GM12878 (cell line): ENCODE results near the gene IQCK.

Source experiments
- CEBPB ChIP-seq, 2 experiments: fragments of 150-350 bp in 1 of 2; IDR thresholded peaks; 2 replicates each; pipeline ENCODE4 v1.6.1; 2012 to 2014; ENCODE audit warnings: low read depth in 2 of 2, low read length in 2 of 2, borderline replicate concordance in 1 of 2, inconsistent platforms in 1 of 2
- SMC3 ChIP-seq: IDR thresholded peaks from 2 replicates; pipeline ENCODE4 v1.6.1; 2011; ENCODE audit warnings: low read length, improper control_type of control experiment, borderline replicate concordance
- TCF12 ChIP-seq: IDR thresholded peaks from 2 replicates; pipeline ENCODE4 v1.6.1; 2011; ENCODE audit warnings: low read depth, mild to moderate bottlenecking, low read length
- TF ChIP-seq, protein P1 (sequence below), 3 experiments: IDR thresholded peaks in 2 of 3; conservative IDR thresholded peaks in 1 of 3; 2 replicates each; pipeline ENCODE4 v1.5.1; 2011; ENCODE audit warnings: low read depth in 3 of 3, low read length in 3 of 3, mild to moderate bottlenecking in 3 of 3, control low read depth in 2 of 3, moderate library complexity in 2 of 3, inconsistent platforms in 1 of 3, mixed read lengths in 1 of 3; ENCODE audit not compliant: control insufficient read depth in 2 of 3, insufficient read depth in 1 of 3; ENCODE audit errors: extremely low read depth in 1 of 3

DNA sequence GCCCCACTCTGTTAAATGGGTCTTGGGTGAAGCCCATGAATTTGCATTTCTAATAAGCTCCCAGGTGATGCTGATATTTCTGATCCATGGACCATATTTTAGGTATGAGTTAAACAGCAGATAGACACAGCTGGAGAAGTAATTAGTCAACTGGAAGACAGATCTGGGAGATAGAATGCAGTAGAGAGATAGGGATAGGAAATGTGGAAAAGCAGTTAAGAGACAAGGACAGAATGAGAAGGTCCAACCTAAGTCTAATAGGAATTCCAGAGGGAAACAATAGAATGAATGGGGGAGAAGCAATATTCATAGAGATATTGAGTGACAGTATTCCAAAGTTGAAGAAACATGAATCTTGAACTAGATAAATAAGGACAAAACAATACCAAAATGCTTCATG lies 94.9 kb downstream of the IQCK start:
- TF ChIP-seq, protein P1, sequence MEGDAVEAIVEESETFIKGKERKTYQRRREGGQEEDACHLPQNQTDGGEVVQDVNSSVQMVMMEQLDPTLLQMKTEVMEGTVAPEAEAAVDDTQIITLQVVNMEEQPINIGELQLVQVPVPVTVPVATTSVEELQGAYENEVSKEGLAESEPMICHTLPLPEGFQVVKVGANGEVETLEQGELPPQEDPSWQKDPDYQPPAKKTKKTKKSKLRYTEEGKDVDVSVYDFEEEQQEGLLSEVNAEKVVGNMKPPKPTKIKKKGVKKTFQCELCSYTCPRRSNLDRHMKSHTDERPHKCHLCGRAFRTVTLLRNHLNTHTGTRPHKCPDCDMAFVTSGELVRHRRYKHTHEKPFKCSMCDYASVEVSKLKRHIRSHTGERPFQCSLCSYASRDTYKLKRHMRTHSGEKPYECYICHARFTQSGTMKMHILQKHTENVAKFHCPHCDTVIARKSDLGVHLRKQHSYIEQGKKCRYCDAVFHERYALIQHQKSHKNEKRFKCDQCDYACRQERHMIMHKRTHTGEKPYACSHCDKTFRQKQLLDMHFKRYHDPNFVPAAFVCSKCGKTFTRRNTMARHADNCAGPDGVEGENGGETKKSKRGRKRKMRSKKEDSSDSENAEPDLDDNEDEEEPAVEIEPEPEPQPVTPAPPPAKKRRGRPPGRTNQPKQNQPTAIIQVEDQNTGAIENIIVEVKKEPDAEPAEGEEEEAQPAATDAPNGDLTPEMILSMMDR (IDR thresholded peaks at IDR 0.05 in 2 of 3, conservative IDR thresholded peaks at IDR 0.05 in 1 of 3; ENCODE audit: control insufficient read depth in 2 of 3, extremely low read depth in 1 of 3, insufficient read depth in 1 of 3, low read depth in 3 of 3, low read length in 3 of 3) = no peak
- TF ChIP-seq SMC3 (no peak), CEBPB (IDR thresholded peaks at IDR 0.05; ENCODE audit: borderline replicate concordance in 1 of 2, low read depth in 2 of 2, low read length in 2 of 2) (no peak), TCF12 (no peak)
